B cell (primary cell): ENCODE measurements around the gene CCDC107.
"Not testable (repeated sequence)": the region's sequence is repeated elsewhere in the genome, so short reads cannot be mapped to it uniquely, and the experiment has no call there.

ENCODE experiments used
- EZH2 ChIP-seq: IDR thresholded peaks from 2 replicates; pipeline ENCODE4 v1.6.1; 2012; ENCODE audit warnings: borderline replicate concordance, low read depth, mild to moderate bottlenecking, moderate library complexity, low read length; ENCODE audit not compliant: insufficient read depth, poor library complexity, severe bottlenecking
- TF ChIP-seq, protein P1 (sequence below): fragments of 200-600 bp; IDR thresholded peaks from one replicate; pipeline ENCODE4 v1.8.0; 2022; ENCODE audit warnings: antibody characterized with exemption, mild to moderate bottlenecking

DNA sequence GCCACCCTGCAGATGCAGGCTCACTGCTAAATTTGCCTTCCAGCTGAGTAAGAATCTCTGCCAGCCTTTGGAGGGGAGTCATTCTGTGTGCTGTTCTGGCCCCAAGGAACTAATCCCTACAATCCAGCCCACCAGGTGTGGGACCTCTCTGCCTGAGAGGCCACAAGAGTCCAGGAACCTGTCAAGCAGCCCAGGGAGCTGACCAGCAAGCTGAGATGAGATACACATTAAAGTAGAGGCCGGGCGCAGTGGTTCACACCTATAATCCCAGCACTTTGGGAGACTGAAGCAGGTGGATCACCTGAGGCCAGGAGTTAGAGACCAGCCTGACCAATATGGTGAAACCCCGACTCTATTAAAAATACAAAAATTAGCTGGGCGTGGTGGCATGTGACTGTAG is 46.0 kb upstream of the CCDC107 start:
- TF ChIP-seq, protein P1, sequence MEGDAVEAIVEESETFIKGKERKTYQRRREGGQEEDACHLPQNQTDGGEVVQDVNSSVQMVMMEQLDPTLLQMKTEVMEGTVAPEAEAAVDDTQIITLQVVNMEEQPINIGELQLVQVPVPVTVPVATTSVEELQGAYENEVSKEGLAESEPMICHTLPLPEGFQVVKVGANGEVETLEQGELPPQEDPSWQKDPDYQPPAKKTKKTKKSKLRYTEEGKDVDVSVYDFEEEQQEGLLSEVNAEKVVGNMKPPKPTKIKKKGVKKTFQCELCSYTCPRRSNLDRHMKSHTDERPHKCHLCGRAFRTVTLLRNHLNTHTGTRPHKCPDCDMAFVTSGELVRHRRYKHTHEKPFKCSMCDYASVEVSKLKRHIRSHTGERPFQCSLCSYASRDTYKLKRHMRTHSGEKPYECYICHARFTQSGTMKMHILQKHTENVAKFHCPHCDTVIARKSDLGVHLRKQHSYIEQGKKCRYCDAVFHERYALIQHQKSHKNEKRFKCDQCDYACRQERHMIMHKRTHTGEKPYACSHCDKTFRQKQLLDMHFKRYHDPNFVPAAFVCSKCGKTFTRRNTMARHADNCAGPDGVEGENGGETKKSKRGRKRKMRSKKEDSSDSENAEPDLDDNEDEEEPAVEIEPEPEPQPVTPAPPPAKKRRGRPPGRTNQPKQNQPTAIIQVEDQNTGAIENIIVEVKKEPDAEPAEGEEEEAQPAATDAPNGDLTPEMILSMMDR = not testable (repeated sequence)
- not testable (repeated sequence) for TF ChIP-seq EZH2
